Epithelial cell of proximal tubule (primary cell): Measurements from ENCODE around the gene KSR1. TPM values are rescaled to one million over a fixed set of nuclear protein-coding genes. Genes with fewer than 3 reads are reported as not detected.
"Not testable (repeated sequence)": the region's sequence is repeated elsewhere in the genome, so short reads cannot be mapped to it uniquely, and the experiment has no call there.

ENCODE experiments used
- DNase-seq: peaks from one replicate; pipeline ENCODE4 v3.0.0-alpha.2; 2011; ENCODE audit warnings: low read depth
- H3K4me3 ChIP-seq: 2 replicates; pipeline ENCODE4 v1.5.1; 2011; ENCODE audit warnings: low read depth, mild to moderate bottlenecking, low read length
- CTCF ChIP-seq: conservative IDR thresholded peaks from 2 replicates; pipeline ENCODE4 v1.5.1; 2012; ENCODE audit warnings: low read depth, mild to moderate bottlenecking, low read length
- total RNA-seq: library from RNA; depleted of rRNA; stranded (reverse); fragments of >200 nt; gene quantifications from 2 replicates; pipeline ENCODE4 v1.2.3, GENCODE V29; 2015

The KSR1 gene
- total RNA-seq, 1 donor from 2014 or later: 19.9 TPM

- no peak overlapping the region for H3K4me3 ChIP-seq
- no peak for DNase-seq
- no peak for TF ChIP-seq CTCF
Observed at GRCh38 chr17:27438348-27438998, 17.8 kb upstream of the KSR1 start.

GRCh38 chr17:27439342-27439741 lies 16.9 kb upstream of the KSR1 start:
- DNase-seq: no peak
- H3K4me3 ChIP-seq: no peak overlapping the region
- TF ChIP-seq CTCF: no peak

GRCh38 chr17:27442702-27443101 lies 13.5 kb upstream of the KSR1 start:
- TF ChIP-seq CTCF: no peak
- DNase-seq: no peak
- H3K4me3 ChIP-seq: no peak overlapping the region

- no peak for DNase-seq
- no peak overlapping the region for H3K4me3 ChIP-seq
- TF ChIP-seq CTCF: no peak
Observed at GRCh38 chr17:27443491-27443890, 12.8 kb upstream of the KSR1 start.

DNA sequence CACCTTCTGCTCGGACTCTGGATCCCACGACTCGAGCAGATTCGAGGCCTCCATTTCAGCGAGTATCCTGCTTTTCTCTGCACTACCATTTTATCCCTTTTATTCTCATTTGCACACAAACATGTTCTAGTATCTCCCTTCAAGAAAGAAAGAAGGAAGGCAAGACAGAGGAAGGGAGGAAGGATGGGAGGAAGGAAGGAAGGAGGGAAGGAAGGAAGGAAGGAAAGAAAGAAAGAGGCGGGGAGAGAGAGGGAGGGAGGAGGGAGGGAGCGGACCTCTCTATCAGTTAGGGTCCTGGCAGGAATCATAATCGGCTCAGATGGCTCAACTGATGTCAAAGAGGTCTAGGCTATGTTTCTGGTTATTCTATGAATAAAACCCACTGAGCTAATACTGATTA lies 10.3 kb upstream of the KSR1 start:
- no peak for TF ChIP-seq CTCF
- H3K4me3 ChIP-seq: no peak overlapping the region

DNA sequence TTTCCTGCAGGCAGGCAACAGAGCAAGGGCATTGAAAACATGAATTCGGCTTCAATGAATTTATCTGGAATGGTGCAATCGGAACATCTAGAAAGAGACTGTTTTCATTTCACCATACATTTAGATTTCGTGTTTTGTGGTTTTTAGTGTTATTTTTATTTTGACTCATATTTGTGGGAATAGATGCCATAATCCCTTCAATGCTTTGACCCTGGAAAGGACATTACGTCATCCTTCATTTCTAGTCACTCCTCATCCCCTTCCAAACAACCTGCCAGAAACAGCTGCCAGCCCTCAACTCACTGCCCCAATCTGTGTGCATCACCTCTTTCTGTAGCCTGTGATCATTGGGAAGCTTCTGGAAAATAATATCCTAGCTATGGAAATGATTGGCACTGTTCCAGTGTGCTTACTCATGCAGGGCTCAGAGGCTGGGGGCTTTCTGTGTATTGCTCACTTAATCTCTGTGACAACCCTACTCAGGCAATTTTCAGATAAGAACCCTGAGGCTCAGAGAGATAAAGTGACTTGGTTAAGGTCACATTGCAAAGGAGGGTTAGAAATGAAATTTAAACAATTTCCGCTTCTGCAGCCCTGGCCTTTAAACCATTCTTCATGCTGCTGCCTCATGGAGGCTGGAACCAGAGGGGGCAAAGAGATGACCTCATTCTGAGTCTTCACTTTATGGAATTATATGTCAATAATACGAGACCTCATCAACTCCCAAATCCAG lies 9.5 kb upstream of the KSR1 start:
- no peak for TF ChIP-seq CTCF
- DNase-seq: no peak
- H3K4me3 ChIP-seq: no peak overlapping the region

More for the DNA sequence above, 10.3 kb upstream of the KSR1 start:
- no peak for DNase-seq

GRCh38 chr17:27448534-27448933 lies 7.7 kb upstream of the KSR1 start:
- DNase-seq, H3K4me3 ChIP-seq: not testable (repeated sequence)
